Adipose tissue (tissue), 3 donors: Measurements from ENCODE around the gene SHROOM1. TPM values are rescaled to one million over a fixed set of nuclear protein-coding genes. Genes with fewer than 3 reads are reported as not detected.

Experiments
- H3K27ac ChIP-seq: one replicate; pipeline ENCODE4 v1.5.1; 2013; ENCODE audit warnings: low read depth, low read length
- WGBS, 3 donors: extraction: QIAGEN DNeasy Blood & Tissue Kit; methylation state at CpG; one replicate each; pipeline ENCODE4 v1.1.7; 2013; 5-methylcytosine and 5-hydroxymethylcytosine counted together
- polyA plus RNA-seq, 3 donors: library from polyadenylated mRNA; stranded (reverse); fragments of 200-250 nt; gene quantifications; one replicate each; pipeline ENCODE4 v1.2.3, GENCODE V29; 2013
- donor health status: healthy with polysubstance abuse.
- donor health status: Bipolar disorder and iron deficiency.
- donor health status: healthy.

SHROOM1 gene
- polyA plus RNA-seq, 3 donors, result 7.1 to 12.6 (median 8.3) TPM

DNA sequence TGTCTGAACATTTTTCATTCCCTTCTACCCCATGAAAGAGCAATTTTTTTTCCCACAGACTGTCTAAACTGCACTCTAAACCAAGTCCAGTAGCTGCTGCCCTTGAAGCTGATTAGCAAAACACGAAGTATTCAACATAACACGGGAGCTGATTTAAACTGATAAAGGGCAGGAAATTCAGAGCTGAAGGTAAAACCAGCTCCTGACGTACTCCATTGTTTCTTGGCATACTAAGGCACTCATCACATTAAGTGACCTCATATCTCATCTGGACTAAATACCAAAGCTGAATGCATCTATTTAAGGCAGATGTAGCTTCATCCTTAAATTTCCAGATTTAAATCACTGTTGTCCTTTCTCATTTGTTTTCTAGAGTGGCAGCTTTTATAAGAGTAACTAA, 23.9 kb upstream of the SHROOM1 start:
- no peak overlapping the region for H3K27ac ChIP-seq
- WGBS, 3 donors, result 8 to 39% (median 37%) methylated on average over 3 of the region's 3 CpGs

- 21 to 38% (median 24%) methylated on average over 1 of the region's 1 CpG for WGBS, 3 donors
- no peak overlapping the region for H3K27ac ChIP-seq
Observed at GRCh38 chr5:132853790-132854189, 23.3 kb upstream of the SHROOM1 start.

- 68 to 94% (median 88%) methylated on average over 3 of the region's 3 CpGs for WGBS, 3 donors
- no peak overlapping the region for H3K27ac ChIP-seq
Observed at GRCh38 chr5:132853323-132853722, 22.9 kb upstream of the SHROOM1 start.

GRCh38 chr5:132850066-132850465, 19.6 kb upstream of the SHROOM1 start:
- H3K27ac ChIP-seq, result no peak overlapping the region

DNA sequence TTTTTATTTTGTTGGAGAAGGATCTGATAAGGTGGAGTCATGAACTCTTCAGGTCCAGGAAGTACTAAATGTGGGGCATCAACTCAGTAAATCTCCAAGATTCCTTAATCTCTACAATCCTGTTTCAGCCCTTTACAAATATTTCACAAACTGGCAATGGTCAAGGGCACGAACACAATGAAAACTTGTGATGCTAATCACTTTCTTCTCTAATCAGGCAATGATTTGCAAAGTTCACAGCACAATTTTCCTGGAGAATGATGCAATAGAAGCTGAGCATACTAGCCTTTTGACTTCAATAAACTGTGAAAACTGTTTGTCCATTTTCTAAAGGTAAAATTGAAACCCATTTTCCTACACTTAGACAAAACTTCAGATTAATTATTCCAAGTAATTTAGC, 18.9 kb upstream of the SHROOM1 start:
- no peak overlapping the region for H3K27ac ChIP-seq
- 40 to 80% (median 64%) methylated on average over 1 of the region's 1 CpG for WGBS, 3 donors

More at GRCh38 chr5:132850066-132850465, 19.6 kb upstream of the SHROOM1 start:
- 62 to 91% (median 82%) methylated on average over 2 of the region's 2 CpGs for WGBS, 3 donors

DNA sequence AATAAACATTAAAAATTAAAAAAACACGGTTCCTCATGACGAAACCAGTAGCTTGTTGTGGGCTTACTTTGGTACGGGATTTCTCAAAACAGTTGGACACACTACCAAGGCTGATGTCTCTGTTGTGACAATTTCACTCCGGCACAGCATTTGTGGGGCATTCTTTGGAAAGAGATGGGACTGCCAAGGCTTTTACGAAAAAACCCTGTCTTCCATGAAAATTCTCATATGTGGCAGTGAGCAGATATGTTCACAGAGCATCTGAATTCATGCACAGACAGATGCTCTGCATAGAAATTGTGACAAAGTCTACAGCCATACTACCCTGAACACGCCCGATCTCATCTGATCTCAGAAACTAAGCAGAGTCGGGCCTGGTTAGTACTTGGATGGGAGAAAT, 17.8 kb upstream of the SHROOM1 start:
- no peak overlapping the region for H3K27ac ChIP-seq
- 93 to 96% (median 95%) methylated on average over 8 of the region's 8 CpGs for WGBS, 3 donors

- 64 to 91% (median 85%) methylated on average over 4 of the region's 4 CpGs for WGBS, 3 donors
- no peak overlapping the region for H3K27ac ChIP-seq
Observed at GRCh38 chr5:132841305-132841704, 10.9 kb upstream of the SHROOM1 start.

DNA sequence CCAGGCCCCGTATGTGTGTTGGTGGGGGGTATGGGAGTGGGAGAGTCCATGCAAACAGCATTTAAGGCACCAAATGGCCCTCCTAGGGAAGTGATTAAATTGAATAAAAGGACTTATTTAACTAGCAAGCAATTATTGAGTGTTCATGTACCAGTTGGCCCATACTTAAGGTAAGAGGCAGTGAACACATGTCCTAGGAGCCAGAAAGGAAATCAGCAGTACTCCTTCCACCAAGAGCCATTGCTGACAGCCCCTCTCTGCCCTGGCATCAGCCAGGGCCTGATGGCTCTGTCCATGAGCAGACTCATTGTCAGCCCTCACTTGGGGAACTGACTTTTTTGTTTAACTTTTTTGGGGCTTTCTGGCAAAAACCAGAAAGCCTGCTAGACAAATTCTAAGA, 10.4 kb upstream of the SHROOM1 start:
- WGBS, 3 donors, result 19 to 71% (median 69%) methylated on average over 1 of the region's 1 CpG
- H3K27ac ChIP-seq, result no peak overlapping the region

- 67 to 80% (median 68%) methylated on average over 3 of the region's 3 CpGs for WGBS, 3 donors
- H3K27ac ChIP-seq, result no peak overlapping the region
Observed at GRCh38 chr5:132840313-132840712, 9.9 kb upstream of the SHROOM1 start.

DNA sequence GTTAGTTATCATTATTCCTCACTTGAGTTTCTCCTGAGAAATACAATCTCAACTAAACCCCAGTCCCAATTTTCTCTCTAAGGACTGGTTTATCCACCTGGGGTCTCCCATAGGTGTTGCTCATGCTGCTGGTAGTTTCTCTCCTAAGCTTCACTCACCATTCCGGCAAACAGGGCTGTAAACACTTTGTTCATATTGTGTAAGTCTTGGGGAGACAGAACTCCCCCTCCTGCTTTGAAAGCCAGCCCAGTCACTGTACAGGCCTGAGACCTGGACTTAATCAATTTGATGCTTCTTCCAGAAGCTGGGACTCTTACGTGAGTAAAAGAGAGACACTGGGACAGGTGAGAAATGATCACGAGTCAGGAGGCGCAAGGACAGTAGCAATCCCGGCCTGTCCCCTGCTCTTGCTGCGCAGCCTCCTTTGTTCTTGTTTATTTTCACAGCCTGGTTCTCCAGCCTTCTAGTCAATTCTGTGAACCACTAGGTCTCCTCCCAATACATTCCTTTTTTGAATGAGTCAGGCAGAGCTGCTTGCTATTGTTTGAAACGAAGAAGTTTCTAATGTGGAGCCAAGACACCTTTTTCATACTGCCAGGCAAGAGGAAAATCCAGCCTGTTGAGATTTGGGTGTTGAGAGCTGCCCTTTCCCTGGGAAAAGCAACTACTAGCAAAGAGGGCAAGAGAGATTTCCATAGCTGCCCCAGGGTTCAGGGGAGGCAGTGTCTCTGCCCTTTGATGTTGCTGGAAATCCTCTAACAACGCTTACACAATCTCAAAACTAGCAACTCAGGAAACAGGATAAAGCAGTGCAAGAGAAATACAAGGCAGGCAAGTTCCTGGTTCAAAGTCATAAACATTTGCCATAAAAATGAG, 9.2 kb upstream of the SHROOM1 start:
- 70 to 83% (median 70%) methylated on average over 8 of the region's 8 CpGs for WGBS, 3 donors
- H3K27ac ChIP-seq, result no peak overlapping the region

GRCh38 chr5:132838516-132839282, 8.3 kb upstream of the SHROOM1 start:
- 57 to 90% (median 72%) methylated on average over 3 of the region's 3 CpGs for WGBS, 3 donors

GRCh38 chr5:132837868-132838267, 7.4 kb upstream of the SHROOM1 start:
- H3K27ac ChIP-seq, result no peak overlapping the region
- WGBS, 3 donors, result 53 to 72% (median 69%) methylated on average over 2 of the region's 2 CpGs

More at GRCh38 chr5:132838516-132839282, 8.3 kb upstream of the SHROOM1 start:
- no peak overlapping the region for H3K27ac ChIP-seq

DNA sequence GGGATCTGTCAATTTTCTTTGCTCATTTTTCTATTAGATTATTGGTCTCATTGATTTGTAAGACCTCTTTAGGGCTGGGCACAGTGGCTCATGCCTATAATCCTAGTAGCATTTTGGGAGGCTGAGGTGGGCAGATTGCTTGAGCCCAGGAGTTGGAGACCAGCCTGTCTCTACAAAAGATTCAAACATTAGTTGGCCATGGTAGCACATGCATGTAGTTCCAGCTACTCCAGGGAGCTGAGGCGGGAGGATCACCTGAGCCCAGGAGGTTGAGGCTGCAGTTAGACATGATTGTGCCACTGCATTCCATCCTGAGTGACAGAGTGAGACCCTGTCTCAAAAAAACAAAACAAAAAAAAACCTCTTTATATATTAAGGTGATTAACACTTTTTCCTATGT, 6.4 kb upstream of the SHROOM1 start:
- H3K27ac ChIP-seq, result no peak overlapping the region
- WGBS, 3 donors, result 89 to 100% (median 95%) methylated on average over 1 of the region's 1 CpG

GRCh38 chr5:132834057-132834456, 3.6 kb upstream of the SHROOM1 start:
- no peak overlapping the region for H3K27ac ChIP-seq
- 96 to 99% (median 98%) methylated on average over 3 of the region's 3 CpGs for WGBS, 3 donors

DNA sequence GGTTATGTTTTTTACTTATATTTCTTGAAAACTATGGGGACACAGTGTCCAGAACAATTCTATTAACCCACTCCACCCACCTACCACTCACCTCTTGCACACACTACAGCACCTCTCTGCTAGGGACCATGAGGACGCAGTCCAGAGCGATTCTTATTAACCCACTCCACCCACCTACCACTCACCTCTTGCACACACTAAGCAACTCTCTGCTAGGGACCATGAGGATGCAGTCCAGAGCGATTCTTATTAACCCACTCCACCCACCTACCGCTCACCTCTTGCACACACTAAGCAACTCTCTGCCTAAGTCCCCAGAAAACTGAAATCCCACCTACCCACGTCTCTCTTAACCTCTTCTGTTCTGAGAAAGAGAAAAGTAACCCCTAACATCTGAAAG, 2.2 kb upstream of the SHROOM1 start:
- H3K27ac ChIP-seq, result no peak overlapping the region
- WGBS, 3 donors, result 89 to 91% (median 90%) methylated on average over 5 of the region's 5 CpGs

- H3K27ac ChIP-seq, result no peak overlapping the region
- 80 to 91% (median 87%) methylated on average over 15 of the region's 15 CpGs for WGBS, 3 donors
Observed at GRCh38 chr5:132831095-132831860, 831 bp upstream of the SHROOM1 start.

GRCh38 chr5:132829742-132830435, 558 bp downstream of the SHROOM1 start:
- WGBS, 3 donors, result 1 to 3% (median 2%) methylated on average over 57 to 75 of the region's 75 CpGs
- H3K27ac ChIP-seq, result no peak overlapping the region

DNA sequence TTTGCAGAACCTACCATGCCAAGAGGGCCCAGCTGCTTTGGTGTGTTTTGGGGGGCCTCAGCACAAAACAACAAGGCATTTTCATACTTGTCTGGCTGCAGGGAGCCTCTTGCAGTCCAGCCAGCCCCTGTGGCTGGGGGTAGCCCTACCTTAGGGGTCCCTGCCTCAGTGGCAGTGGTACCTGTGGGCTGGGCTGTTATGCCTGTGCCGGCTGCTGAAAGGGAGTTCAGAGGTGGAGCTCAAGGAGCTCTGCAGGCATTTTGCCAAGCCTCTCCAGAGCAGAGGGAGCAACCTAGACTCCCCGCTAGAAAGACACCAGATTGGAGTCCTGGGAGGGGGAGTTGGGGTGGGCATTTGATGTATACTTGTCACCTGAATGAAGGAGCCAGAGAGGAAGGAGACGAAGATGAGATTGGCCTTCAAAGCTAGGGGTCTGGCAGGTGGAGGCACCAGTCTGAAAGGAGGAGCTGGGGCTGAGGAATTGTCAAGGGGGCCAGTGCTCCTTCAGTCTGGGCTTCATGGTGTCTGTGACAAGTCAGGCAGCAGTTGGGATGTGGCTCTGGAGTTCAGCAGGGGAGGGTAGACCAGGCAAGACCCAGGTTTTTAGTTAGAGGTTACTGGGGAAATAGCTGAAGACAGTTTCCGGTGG, 1.5 kb downstream of the SHROOM1 start:
- WGBS, 3 donors, result 58 to 73% (median 69%) methylated on average over 4 of the region's 4 CpGs

More for the DNA sequence above, 1.5 kb downstream of the SHROOM1 start:
- no peak overlapping the region for H3K27ac ChIP-seq
